HTERT RPE-1 (cell line): Measurements from ENCODE around the gene GPR137B.
"Not testable (repeated sequence)": the region's sequence is repeated elsewhere in the genome, so short reads cannot be mapped to it uniquely, and the experiment has no call there.

ENCODE experiments used
- in situ Hi-C: fragments of 300-500 bp; cut with MboI; formaldehyde crosslinking; loops from 4 replicates; pipeline ENCODE4 v1.14.3; 2020; ENCODE audit warnings: low sequenced_read_pairs

Gene GPR137B

DNA sequence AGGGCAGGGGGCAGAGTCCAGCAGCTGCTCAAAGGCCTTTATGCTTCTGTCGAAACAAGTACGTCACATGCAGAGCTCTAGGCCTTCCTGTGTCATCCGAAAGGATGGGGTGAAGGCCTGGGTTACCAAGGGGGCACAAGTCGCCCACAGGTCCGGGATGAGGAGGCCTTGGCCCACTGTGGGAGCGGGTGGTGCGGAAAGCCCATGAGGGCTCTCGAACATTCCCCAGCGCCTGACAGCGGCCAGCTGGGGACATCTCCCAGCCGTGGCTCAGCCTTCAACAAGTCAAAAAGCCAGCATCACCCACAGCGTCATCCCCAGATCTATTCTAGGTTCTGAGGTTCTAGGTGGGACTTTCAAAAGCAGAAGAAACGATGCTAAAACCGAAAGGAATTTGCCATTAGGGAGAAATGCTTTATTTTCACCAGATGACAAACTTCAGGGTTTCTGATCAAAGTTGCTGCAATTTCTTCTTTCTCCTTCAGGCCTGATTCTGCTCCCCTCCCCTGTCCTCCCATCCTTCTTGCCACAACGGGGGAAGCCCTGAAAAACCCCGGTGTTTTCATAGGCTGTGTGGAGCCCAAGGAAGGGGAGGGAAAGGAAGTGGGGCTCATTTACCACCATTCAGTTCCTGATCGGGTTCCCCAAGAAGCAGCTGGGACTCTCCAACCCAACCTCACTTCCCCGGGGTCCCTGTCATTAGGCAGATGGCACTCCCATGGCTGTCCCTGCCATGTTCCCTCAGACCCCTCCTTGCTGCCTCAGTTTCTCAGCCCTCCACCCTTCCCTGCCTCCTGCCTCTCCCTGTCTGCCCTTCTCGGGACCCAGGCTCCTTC lies 17.6 kb downstream of the GPR137B start:
- in situ Hi-C loops = no loop called here

DNA sequence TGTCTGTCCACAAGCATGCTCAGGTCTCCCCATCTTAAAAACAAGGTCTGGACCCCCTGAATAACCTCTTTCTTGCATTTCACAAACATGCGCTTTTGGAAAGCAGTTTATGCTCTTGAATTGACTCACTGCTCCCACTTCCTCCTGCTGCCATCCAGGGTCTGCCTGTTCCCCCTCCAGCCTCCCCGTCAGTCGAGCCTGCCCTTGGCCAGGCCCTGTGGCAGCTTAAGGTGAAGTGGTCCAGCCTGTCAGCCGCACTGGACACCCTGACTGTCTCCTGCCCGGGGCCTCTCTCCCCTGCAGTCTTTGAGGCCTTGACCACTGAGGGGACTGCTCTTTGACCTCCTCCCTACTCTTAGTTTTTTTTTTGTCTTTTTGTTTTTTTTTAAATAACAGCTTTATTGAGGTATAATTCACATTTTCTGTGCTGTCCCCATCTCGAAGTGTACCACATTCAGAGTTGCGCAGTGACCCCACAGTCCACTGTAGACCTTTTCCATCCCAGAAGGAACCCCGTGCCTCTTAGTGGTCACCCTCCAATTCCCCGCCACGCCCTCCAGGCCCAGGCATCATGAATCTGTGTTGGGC lies 18.3 kb downstream of the GPR137B start:
- in situ Hi-C loops = no loop called here

DNA sequence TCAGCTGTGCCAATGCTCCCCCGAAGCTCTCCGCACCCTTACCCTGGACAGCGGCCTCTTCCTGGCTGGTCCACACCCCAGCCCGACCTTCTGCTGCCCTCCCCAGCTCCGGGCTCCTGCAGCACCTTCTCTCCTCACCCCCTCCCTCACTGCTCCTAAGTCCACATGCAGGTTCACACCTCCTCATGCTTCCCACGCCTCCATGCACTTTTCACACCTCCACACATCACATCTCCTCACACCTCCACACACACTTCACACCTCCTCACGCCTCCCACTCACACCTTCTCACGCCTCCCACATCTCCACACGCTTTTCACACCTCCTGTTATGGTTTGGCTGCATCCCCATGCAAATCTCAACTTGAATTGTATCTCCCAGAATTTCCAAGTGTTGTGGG lies 18.9 kb downstream of the GPR137B start:
- in situ Hi-C loops = no loop called here

DNA sequence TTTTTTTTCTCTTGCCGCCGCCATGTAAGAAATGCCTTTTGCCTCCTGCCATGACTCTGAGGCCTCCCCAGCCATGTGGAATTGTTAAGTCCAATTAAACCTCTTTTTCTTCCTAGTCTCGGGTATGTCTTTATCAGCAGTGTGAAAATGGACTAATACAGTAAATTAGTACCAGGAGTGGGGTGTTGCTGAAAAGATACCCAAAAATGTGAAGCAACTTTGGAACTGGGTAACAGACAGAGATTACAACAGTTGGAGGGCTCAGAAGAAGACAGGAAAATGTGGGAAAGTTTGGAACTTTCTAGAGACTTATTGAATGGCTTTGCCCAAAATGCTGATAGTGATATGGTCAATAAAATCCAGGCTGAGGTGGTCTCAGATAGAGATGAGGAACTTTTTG lies 19.4 kb downstream of the GPR137B start:
- in situ Hi-C loops = not testable (repeated sequence)

DNA sequence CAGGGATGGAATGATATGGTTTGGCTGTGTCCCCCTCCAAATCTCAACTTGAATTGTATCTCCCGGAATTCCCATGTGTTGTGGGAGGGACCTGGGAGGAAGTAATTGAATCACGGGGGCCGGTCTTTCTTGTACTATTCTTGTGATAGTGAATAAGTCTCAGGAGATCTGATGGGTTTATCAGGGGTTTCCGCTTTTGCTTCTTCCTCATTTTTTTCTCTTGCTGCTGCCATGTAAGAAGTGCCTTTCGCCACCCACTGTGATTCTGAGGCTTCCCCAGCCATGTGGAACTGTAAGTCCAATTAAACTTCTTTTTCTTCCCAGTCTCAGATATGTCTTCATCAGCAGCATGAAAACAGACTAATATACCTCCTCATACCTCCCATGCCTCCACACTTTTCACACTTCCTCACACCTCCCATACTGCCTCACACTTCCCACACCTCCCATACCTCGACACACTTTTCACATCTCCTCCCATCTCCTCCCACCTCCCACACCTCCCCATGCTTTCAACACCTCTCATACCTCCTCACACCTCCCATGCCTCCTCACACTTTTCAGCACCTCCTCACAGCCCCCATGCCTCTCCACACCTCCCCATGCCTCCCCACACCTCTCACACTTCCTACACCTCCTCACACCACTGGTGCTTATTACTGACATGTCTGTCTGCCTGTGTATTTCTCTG lies 21.3 kb downstream of the GPR137B start:
- in situ Hi-C loops = no loop called here

DNA sequence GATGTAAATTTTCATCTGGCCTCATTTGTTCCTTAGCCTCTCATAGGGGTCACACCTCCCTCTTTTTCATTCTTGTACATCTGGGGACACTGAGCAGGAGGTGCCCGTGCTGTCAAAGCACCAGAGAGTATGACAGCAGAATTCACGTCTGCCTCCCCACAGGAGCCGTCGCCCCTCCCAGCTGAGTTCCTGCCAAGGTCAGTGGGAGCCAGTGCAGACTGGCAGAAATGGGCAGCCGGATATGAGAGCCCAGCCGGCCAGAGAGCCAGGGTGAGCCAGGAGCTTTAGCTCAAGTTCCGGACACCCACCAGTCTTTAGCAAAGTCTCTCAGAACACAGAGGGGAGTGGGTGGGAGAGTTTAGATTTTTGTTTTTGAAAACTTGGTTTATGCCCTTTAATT lies 21.9 kb downstream of the GPR137B start:
- in situ Hi-C loops = no loop called here

DNA sequence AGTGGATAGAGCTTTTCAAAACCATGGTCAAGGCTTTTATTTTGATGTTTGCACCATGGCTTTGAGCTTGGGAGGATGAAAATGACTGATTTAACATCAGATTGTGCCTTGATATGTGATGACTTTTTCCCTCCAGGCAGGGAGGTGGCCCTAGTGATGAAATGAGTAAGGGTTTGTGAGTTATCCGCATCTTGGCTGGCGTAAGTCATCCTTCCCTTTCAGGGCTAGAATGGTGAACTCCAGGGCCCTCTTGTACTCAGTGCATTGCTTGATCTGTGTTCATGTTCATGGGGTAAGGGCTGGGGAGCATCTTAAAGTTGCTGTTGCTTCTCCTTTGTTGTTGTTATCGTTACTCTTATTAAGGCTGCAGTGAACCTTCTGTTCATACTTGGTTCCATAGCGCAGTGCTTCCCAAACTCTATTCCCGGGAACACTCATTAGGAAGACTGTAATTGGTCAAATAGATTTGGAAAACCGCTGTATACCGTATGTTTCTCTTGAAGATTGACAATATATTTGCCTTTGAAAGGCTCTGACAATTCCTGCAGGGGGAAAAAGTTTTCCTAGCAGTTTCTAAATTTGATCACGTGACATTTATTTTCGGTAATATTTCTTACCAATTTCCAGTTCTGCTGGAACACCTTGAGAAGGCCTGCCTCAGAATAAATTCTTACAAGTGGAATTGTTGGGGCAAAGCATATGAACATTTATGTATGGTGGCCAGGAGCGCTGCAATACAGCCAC lies 23.1 kb downstream of the GPR137B start:
- in situ Hi-C loops = no loop called here

DNA sequence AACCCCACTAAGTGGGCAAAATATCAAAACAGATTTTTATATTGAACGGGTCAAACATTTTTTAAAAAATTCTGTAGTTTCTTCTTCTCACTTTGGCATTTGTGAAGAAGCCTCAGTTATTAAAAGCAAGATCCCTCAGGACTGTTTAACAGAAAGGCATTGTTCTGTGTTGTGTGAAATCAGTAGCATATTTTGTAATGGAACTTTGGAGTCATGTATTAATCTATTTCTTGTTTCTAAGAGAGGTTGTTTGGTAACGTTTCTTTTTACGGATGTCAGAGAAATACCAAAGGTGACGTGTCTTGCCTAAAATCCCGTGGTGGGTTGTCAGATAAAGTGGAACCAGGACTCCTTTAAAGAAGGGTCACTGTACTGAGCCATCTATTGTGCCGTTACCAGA lies 23.7 kb downstream of the GPR137B start:
- in situ Hi-C loops = no loop called here

DNA sequence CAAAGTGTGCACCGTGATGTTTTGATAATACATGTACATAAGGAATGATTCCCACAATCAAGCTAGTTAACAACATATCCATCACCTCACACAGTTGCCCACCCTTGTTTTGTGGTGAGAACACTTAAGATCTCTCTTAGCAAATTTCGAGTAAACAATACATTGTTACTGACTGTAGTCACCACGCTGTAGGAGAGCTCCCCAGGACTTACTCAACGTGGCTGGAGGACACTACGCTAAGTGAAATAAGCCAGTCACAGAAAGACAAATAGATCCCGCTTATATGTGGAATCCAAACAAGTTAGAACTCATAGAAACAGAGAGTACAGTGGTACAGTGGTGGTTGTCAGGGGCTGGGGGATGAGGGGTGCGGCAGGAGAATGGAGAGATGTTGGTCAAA lies 24.8 kb downstream of the GPR137B start:
- in situ Hi-C loops = no loop called here

DNA sequence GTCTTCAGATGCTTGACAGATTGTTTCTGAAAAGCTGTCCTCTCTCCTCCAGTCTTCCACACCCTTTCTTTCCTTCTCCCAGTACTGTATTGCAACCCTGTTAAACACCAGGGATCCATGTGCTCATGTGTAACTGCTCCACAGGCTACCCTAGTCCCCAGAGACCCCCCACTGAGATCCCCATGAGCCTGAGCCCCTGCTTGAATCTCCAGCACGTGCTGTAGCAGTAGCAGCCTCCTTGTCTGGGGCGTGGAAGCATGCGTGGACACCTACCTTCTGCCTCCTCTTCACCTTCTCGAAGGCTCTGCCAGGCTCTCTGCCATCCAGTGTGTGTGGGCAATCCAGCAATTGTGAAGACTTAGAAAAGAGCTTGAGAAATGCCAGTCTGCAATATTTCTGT lies 25.2 kb downstream of the GPR137B start:
- in situ Hi-C loops = no loop called here

DNA sequence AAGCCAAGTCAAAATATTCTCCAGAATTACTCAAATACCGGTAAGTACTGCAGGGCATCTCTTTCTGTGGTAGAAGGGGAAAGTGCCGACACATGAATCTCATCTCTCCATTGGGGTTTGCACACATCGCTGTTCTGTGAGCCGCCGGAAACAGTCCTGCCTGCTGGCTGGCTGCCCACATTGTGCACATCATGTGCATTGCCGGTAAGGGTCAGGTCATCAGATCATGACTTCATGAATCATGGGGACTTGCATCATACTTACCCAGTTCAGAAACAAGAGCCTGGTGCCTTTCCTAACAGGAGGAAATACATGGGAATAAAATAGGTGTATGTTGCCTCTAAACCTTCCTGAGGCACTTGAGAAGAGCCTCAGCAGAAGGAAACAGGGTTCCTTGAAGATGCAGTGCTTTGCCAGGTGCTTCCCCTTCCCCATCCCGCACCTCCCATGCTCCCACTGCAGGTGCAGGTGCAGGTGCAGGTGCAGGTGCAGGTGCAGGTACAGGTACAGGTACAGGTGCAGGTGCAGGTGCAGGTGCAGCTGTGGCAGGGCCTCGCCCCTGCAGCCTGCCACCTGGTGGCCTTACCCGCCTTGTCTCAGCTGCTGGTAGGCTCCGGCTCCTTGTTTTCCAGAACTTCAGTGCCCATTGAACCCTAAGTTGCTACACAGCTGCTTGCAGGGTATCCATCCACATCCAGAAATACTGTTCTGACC lies 26.5 kb downstream of the GPR137B start:
- in situ Hi-C loops = no loop called here

DNA sequence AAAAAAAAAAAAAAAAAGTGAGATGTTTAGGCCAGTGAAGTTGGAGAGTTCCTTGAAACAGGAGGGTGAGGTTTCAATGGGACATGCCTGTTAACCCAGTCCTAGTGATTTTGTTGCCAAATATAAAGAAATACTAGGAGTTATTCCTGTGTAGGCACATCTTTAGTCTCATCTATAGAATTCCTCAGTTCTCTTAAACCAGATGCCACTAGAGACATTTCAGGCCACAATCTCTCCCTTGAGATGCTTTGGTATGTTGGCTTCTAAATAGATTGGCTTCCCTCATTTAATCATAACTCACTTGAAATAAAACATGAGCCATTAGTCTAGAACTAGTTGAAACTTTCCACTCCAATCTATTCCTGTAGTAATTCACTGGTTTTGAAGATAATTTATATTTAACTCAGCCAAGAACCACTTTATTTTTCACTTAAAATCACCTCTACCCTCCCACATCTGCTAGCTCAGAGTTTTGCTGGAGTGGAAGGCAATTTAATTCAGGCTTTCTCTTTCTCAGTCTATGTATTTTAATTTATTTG lies 29.8 kb downstream of the GPR137B start:
- in situ Hi-C loops = no loop called here

DNA sequence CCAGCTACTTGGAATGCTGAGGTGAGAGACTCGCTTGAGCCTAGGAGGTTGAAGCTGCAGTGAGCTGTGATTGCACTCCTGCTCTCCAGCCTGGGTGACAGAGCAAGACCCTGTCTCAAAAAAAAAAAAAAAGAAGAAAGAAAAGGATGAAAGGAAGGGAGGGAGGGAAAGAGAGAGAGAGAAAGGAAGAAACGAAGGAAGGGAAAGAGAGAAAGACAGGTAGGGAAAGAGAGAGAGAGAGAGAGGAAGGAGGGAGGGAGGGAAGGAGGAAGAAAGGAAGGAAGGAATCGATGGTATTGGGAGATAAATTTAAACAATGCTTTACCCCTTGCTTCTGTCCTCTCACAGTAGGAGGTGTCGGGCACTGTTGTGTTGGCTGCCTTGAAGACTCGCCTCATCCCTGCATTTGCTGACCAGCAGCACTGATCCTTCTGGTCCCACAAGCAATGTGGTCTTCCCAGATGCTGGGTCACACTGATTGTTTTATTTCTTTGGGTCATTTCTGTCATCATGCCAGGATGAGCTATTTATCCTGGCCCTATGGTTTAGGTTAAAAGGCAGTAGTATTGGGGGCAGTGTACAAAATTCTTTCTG lies 30.9 kb downstream of the GPR137B start:
- in situ Hi-C loops = no loop called here

DNA sequence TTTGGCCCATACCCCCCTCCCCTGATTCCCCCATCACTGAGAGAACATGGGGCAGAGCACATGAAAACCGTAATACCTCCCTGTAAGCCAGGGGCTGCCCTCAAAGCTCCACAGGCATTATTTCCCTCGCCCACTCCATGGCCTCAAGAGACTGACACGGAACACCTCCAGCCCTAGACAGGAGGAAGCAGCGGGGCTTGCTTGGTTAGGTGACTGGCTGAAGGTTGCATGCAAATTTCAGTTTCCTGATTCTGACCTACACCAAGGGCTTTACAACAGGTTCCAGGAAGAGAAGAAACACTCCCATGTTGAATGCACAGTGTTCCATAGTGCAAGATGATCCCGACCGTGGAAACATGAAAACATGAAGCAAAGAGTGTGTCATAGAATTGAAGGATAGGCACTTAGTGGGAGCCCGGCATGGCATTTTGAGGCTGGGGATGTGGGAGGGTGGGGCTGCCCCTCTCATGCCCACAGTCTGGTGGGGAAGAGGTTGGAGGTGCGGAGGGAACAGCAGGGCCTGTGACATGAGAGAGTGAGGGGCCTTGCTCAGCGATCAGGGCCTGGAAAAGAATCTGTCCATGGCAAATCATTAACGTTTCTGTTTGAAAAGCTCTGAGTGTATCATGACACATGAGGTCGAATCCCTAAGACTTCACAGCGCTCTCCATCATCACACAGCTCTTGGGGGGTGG lies 33.5 kb downstream of the GPR137B start:
- in situ Hi-C loops = no loop called here

DNA sequence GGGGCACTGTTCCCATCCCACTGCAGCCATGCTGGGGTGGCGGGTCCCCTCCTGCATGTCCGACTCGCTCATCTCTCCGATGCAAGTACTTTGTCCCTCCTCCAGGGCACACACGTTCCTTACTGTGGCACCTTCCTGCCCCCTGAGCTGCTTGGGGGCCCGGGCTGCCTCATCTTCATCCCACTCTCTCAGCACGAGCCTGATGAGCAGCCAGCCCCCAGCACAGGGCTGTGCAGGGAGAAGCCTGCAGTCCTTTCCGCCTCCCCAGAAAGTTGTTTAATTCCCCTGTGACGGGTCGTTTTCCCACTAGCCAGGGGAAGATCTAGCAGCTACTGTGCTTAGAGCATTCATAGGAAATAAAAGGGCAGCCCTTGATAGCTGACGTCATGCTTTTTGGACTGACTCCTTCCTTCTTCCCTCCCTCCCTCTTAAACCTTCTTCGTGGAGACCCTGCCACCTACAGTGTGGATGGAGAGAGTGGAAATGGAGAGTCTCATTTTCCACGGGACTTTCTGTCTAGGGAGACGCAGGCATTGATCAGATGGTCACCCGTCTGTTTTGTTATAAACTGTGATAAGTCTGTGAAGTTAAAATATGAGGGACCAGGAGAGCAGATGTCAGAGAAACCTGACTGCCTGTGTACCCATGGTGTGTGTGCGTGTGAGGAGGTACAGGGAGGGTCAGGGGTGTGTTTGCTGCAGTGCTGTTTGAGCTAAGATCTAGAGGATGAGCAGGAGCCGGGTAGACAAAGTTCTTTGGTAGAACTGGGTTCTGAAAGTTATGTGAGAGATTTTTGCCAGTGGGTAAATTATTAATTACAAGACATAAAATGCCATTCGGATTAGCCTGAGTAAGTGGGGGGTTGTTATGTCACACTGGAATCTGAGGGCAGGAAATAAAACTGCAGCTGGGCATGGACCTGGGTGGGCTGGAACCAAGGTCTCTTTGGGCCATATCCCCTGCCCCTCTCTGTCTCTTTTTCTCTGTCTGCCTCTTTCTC lies 34.3 kb downstream of the GPR137B start:
- in situ Hi-C loops = no loop called here

DNA sequence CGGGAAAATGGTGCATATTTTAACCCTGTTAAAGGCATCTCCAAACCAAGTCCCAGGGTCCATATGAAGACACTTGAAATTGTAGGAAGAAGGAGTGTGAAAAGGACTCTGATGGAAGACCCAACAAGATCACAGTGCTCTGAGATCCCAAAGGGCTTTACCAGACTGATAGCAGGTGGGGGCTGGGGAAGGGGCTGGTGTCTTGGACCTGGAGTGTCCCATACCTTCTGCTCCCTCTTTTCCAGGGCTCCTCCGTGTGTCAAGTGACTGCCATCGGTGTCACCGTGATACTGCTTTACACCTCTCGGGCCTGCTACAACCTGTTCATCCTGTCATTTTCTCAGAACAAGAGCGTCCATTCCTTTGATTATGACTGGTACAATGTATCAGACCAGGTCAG lies 37.3 kb downstream of the GPR137B start:
- in situ Hi-C loops = no loop called here

DNA sequence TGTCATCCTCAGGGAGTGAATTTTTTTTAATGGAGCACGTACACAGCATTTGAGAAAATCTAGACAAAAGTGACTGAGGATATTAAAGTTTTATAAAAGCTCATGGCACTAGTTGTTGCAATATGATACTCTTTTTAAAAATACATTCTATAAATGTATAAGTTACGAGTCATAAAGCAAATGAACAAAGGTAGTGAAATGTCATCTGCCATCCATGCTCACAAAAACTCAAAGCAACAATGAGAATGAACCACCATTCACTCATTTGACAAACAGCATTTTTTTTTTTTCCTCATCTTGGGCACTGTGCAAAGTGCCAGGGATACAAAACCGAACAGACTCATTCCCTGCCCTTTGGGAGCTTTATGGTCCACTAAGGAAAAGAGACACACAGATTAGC lies 38.7 kb downstream of the GPR137B start:
- in situ Hi-C loops = no loop called here

DNA sequence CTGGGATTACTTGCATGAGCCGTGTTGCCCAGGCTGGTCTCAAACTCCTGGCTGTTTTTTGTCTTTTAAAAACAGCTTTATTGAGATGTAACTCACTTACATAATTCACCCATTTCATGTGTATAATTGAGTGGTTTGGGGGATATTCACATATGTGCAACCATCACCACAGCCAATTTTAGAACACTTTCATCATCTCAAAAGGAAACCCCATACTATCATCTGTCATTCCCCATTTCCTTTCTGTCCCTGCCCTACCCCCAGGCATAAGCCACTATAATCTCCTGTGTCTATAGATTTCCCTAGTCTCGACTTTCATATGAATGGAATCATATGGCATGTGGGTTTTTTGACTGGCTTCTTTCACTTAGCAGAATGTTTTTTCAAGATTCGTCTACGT lies 43.3 kb downstream of the GPR137B start:
- in situ Hi-C loops = no loop called here
